Muscle layer of colon (tissue), 2 donors: ENCODE results near the gene HERC4.
"Not testable (repeated sequence)": the region's sequence is repeated elsewhere in the genome, so short reads cannot be mapped to it uniquely, and the experiment has no call there.

Experiments
- H3K27ac ChIP-seq: one replicate; pipeline ENCODE4 v1.7.0; 2013; ENCODE audit warnings: low read depth, mild to moderate bottlenecking, low read length, moderate library complexity
- H3K27me3 ChIP-seq, 2 donors: one replicate each; pipeline ENCODE4 v1.7.0; 2013; ENCODE audit warnings: low read length in 2 of 2, mild to moderate bottlenecking in 2 of 2; ENCODE audit not compliant: insufficient read depth in 2 of 2, control insufficient read depth in 1 of 2
- H3K36me3 ChIP-seq: one replicate; pipeline ENCODE4 v1.7.0; 2013; ENCODE audit warnings: mild to moderate bottlenecking, low read length; ENCODE audit not compliant: insufficient read depth
- H3K4me1 ChIP-seq: one replicate; pipeline ENCODE4 v1.7.0; 2013; ENCODE audit warnings: mild to moderate bottlenecking, low read length; ENCODE audit not compliant: insufficient read depth
- H3K4me3 ChIP-seq, 2 donors: one replicate each; pipeline ENCODE4 v1.7.0; 2013; ENCODE audit warnings: low read length in 2 of 2, low read depth in 1 of 2, mild to moderate bottlenecking in 1 of 2, moderate library complexity in 1 of 2
- H3K9ac ChIP-seq: one replicate; pipeline ENCODE4 v1.7.0; 2013; ENCODE audit warnings: low read length
- H3K9me3 ChIP-seq: one replicate; pipeline ENCODE4 v1.7.0; 2013; ENCODE audit warnings: mild to moderate bottlenecking, low read length
- donor health status: abdominal sarcoma.
- donor health status: Adenocarcinoma of cecum.

HERC4 gene

GRCh38 chr10:68076081-68076480 is 998 bp upstream of the HERC4 start:
- H3K27me3 ChIP-seq, H3K36me3 ChIP-seq, H3K27ac ChIP-seq, H3K9ac ChIP-seq, H3K4me3 ChIP-seq, H3K4me1 ChIP-seq, H3K9me3 ChIP-seq: not testable (repeated sequence)

GRCh38 chr10:68075550-68076004 is 494 bp upstream of the HERC4 start:
- no peak overlapping the region for H3K9ac ChIP-seq
- peak overlapping the region; percentile 50 for H3K27ac ChIP-seq
- H3K27me3 ChIP-seq, result no peaks in the 10 kb centered on the region
- no peaks in the 10 kb centered on the region for H3K36me3 ChIP-seq
- H3K9me3 ChIP-seq, result no peaks in the 10 kb centered on the region
- H3K4me3 ChIP-seq, result peak overlapping the region in 1 of 2 donors; percentile 35
- H3K4me1 ChIP-seq, result peaks cover 9% of the 10 kb centered on the region

GRCh38 chr10:68074031-68074774 is 880 bp downstream of the HERC4 start:
- Histone ChIP-seq H3K4me1 (peaks cover 9% of the 10 kb centered on the region), H3K27me3 (no peaks in the 10 kb centered on the region), H3K9me3 (no peaks in the 10 kb centered on the region), H3K36me3 (no peaks in the 10 kb centered on the region), H3K27ac (peak overlapping the region; percentile 91), H3K4me3 (peak overlapping the region; percentile 71 to 97), H3K9ac (peak overlapping the region; percentile 89)

- no peaks in the 10 kb centered on the region for H3K27me3 ChIP-seq
Observed at GRCh38 chr10:68073631-68074030, 1.5 kb downstream of the HERC4 start.

GRCh38 chr10:68067508-68067907 is 7.6 kb downstream of the HERC4 start:
- no peaks in the 10 kb centered on the region for H3K4me1 ChIP-seq
- peaks cover 6% of the 10 kb centered on the region for H3K36me3 ChIP-seq
- no peaks in the 10 kb centered on the region for H3K9me3 ChIP-seq
- no peaks in the 10 kb centered on the region for H3K27me3 ChIP-seq
- no peak overlapping the region for H3K27ac ChIP-seq
- H3K9ac ChIP-seq, result no peak overlapping the region
- H3K4me3 ChIP-seq, result no peak overlapping the region

More at GRCh38 chr10:68073631-68074030, 1.5 kb downstream of the HERC4 start:
- H3K36me3 ChIP-seq, result peaks cover 3% of the 10 kb centered on the region
- no peak overlapping the region for H3K27ac ChIP-seq
- H3K4me1 ChIP-seq, result peaks cover 9% of the 10 kb centered on the region
- peak overlapping the region; percentile 89 for H3K9ac ChIP-seq
- H3K4me3 ChIP-seq, result peak overlapping the region in 1 of 2 donors; percentile 71
- H3K9me3 ChIP-seq, result no peaks in the 10 kb centered on the region

GRCh38 chr10:68067029-68067428 is 8.1 kb downstream of the HERC4 start:
- peaks cover 6% of the 10 kb centered on the region for H3K36me3 ChIP-seq
- H3K27ac ChIP-seq, result no peak overlapping the region
- no peak overlapping the region for H3K9ac ChIP-seq
- no peaks in the 10 kb centered on the region for H3K4me1 ChIP-seq
- no peak overlapping the region for H3K4me3 ChIP-seq
- no peaks in the 10 kb centered on the region for H3K27me3 ChIP-seq
- no peaks in the 10 kb centered on the region for H3K9me3 ChIP-seq

- Histone ChIP-seq H3K27me3 (no peaks in the 10 kb centered on the region), H3K9ac (no peak overlapping the region), H3K36me3 (peaks cover 4% of the 10 kb centered on the region), H3K9me3 (no peaks in the 10 kb centered on the region), H3K4me1 (no peaks in the 10 kb centered on the region), H3K4me3 (no peak overlapping the region), H3K27ac (no peak overlapping the region)
Observed at GRCh38 chr10:68053553-68053952, 21.5 kb downstream of the HERC4 start.

GRCh38 chr10:68052463-68052862 is 22.6 kb downstream of the HERC4 start:
- H3K9me3 ChIP-seq, result no peaks in the 10 kb centered on the region

GRCh38 chr10:68049289-68050078 is 25.6 kb downstream of the HERC4 start:
- Histone ChIP-seq H3K4me1 (no peaks in the 10 kb centered on the region), H3K9me3 (no peaks in the 10 kb centered on the region), H3K4me3 (no peak overlapping the region), H3K27ac (no peak overlapping the region), H3K27me3 (no peaks in the 10 kb centered on the region), H3K9ac (no peak overlapping the region), H3K36me3 (no peaks in the 10 kb centered on the region)

More at GRCh38 chr10:68052463-68052862, 22.6 kb downstream of the HERC4 start:
- no peak overlapping the region for H3K9ac ChIP-seq
- no peaks in the 10 kb centered on the region for H3K4me1 ChIP-seq
- H3K36me3 ChIP-seq, result peaks cover 4% of the 10 kb centered on the region
- H3K27ac ChIP-seq, result no peak overlapping the region
- no peaks in the 10 kb centered on the region for H3K27me3 ChIP-seq
- no peak overlapping the region for H3K4me3 ChIP-seq

GRCh38 chr10:68047554-68048327 is 27.3 kb downstream of the HERC4 start:
- Histone ChIP-seq H3K27me3 (no peaks in the 10 kb centered on the region), H3K4me3 (no peak overlapping the region), H3K9me3 (no peaks in the 10 kb centered on the region), H3K9ac (no peak overlapping the region), H3K4me1 (no peaks in the 10 kb centered on the region), H3K27ac (no peak overlapping the region), H3K36me3 (no peaks in the 10 kb centered on the region)

- H3K4me3 ChIP-seq, result no peak overlapping the region
- H3K27me3 ChIP-seq, result no peaks in the 10 kb centered on the region
- H3K9ac ChIP-seq, result no peak overlapping the region
- H3K9me3 ChIP-seq, result no peaks in the 10 kb centered on the region
- no peaks in the 10 kb centered on the region for H3K36me3 ChIP-seq
- H3K4me1 ChIP-seq, result no peaks in the 10 kb centered on the region
- no peak overlapping the region for H3K27ac ChIP-seq
Observed at GRCh38 chr10:68047122-68047521, 28.0 kb downstream of the HERC4 start.
